ENCODE results near the gene NRN1L.

DNA sequence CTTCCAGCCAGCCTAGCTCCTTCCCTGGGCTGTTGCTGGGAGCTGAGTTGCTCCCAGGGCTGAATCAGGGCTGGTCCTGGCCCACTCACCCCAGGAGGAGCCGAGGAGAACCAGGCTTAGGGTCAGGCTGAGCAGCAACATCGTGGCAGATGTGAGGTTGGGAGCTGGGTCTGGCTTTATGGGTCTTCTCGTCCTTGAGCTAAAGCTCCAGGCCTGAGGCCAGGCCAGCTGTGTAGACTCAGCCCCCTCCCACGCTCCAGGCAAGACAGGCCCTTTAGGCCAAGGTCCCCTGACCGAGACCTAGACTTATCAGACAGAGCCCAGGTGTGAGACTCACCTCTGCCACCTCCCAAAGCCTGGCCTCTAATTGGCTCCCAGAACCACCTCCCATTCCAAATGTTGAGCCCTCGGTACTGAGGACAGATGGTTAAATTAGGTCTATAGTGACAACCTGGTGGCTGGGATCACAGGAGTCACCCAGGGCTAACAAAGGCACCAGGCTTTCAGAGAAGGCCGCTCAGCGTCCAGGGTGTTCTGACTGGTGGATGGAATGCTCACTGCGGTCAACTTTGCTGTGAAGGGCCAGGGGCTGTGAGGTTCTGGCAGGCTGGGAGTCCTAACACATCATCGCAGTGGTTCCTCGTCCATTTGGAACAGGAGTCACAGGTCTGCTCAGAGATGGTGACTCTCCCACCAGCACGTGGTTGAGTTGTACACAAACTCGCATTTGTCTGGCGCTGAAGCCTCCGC lies 47.2 kb downstream of the NRN1L start, which contains the start of gene CTRL:
- TF ChIP-seq POLR2A (IDR thresholded peaks at IDR 0.05; ENCODE audit: low read length) = no peak
- TF ChIP-seq GATA1 (IDR thresholded peaks at IDR 0.05; ENCODE audit: low read depth, low read length) = no peak
